ENCODE results near the gene FLVCR2.

Gene FLVCR2

GRCh38 chr14:75654127-75654732 is 75.8 kb downstream of the FLVCR2 start:
- H3K27me3 ChIP-seq (ENCODE audit: low read depth, low read length) = no peaks in the 10 kb centered on the region
- H3K27ac ChIP-seq (ENCODE audit: low read length) = no peak overlapping the region
- no peak overlapping the region for H3K4me3 ChIP-seq (ENCODE audit: low read depth in 1 of 2, low read length in 2 of 2)
- no peaks in the 10 kb centered on the region for H3K9me3 ChIP-seq (ENCODE audit: control insufficient read depth in 1 of 2, low read length in 2 of 2)
- peaks cover 36 to 40% of the 10 kb centered on the region in 2 donors for H3K36me3 ChIP-seq (ENCODE audit: control insufficient read depth in 1 of 2, insufficient read depth in 2 of 2, low read length in 2 of 2)
- H3K4me1 ChIP-seq (ENCODE audit: control insufficient read depth in 1 of 2, insufficient read depth in 2 of 2, low read length in 2 of 2) = no peaks in the 10 kb centered on the region

- Histone ChIP-seq H3K4me1 (ENCODE audit: control insufficient read depth in 1 of 2, insufficient read depth in 2 of 2, low read length in 2 of 2) (peaks cover 5 to 6% of the 10 kb centered on the region in 2 donors), H3K36me3 (ENCODE audit: control insufficient read depth in 1 of 2, insufficient read depth in 2 of 2, low read length in 2 of 2) (peaks cover 26 to 30% of the 10 kb centered on the region in 2 donors), H3K27ac (ENCODE audit: low read length) (no peak overlapping the region), H3K4me3 (ENCODE audit: low read depth in 1 of 2, low read length in 2 of 2) (no peak overlapping the region), H3K27me3 (ENCODE audit: low read depth, low read length) (no peaks in the 10 kb centered on the region), H3K9me3 (ENCODE audit: control insufficient read depth in 1 of 2, low read length in 2 of 2) (no peaks in the 10 kb centered on the region)
Measured at GRCh38 chr14:75655235-75655634, 76.8 kb downstream of the FLVCR2 start.

GRCh38 chr14:75657331-75657730 is 78.9 kb downstream of the FLVCR2 start:
- Histone ChIP-seq H3K27me3 (ENCODE audit: low read depth, low read length) (no peaks in the 10 kb centered on the region), H3K36me3 (ENCODE audit: control insufficient read depth in 1 of 2, insufficient read depth in 2 of 2, low read length in 2 of 2) (peaks cover 9 to 13% of the 10 kb centered on the region in 2 donors), H3K4me3 (ENCODE audit: low read depth in 1 of 2, low read length in 2 of 2) (no peak overlapping the region), H3K27ac (ENCODE audit: low read length) (no peak overlapping the region), H3K9me3 (ENCODE audit: control insufficient read depth in 1 of 2, low read length in 2 of 2) (no peaks in the 10 kb centered on the region), H3K4me1 (ENCODE audit: control insufficient read depth in 1 of 2, insufficient read depth in 2 of 2, low read length in 2 of 2) (peaks cover 5 to 14% of the 10 kb centered on the region in 2 donors)

GRCh38 chr14:75658957-75659356 is 80.5 kb downstream of the FLVCR2 start:
- Histone ChIP-seq H3K27ac (ENCODE audit: low read length) (no peak overlapping the region), H3K4me3 (ENCODE audit: low read depth in 1 of 2, low read length in 2 of 2) (no peak overlapping the region), H3K4me1 (ENCODE audit: control insufficient read depth in 1 of 2, insufficient read depth in 2 of 2, low read length in 2 of 2) (peaks cover 5 to 14% of the 10 kb centered on the region in 2 donors)

GRCh38 chr14:75660238-75660629 is 81.8 kb downstream of the FLVCR2 start:
- Histone ChIP-seq H3K4me1 (ENCODE audit: control insufficient read depth in 1 of 2, insufficient read depth in 2 of 2, low read length in 2 of 2) (peaks cover 5 to 14% of the 10 kb centered on the region in 2 donors), H3K36me3 (ENCODE audit: control insufficient read depth in 1 of 2, insufficient read depth in 2 of 2, low read length in 2 of 2) (peaks cover 2 to 9% of the 10 kb centered on the region in 2 donors), H3K9me3 (ENCODE audit: control insufficient read depth in 1 of 2, low read length in 2 of 2) (no peaks in the 10 kb centered on the region), H3K27me3 (ENCODE audit: low read depth, low read length) (no peaks in the 10 kb centered on the region), H3K27ac (ENCODE audit: low read length) (peak overlapping the region; percentile 74), H3K4me3 (ENCODE audit: low read depth in 1 of 2, low read length in 2 of 2) (peak overlapping the region; percentile 82 to 99)

More at GRCh38 chr14:75658957-75659356, 80.5 kb downstream of the FLVCR2 start:
- Histone ChIP-seq H3K27me3 (ENCODE audit: low read depth, low read length) (no peaks in the 10 kb centered on the region), H3K36me3 (ENCODE audit: control insufficient read depth in 1 of 2, insufficient read depth in 2 of 2, low read length in 2 of 2) (peaks cover 9 to 13% of the 10 kb centered on the region in 2 donors), H3K9me3 (ENCODE audit: control insufficient read depth in 1 of 2, low read length in 2 of 2) (no peaks in the 10 kb centered on the region)

GRCh38 chr14:75660630-75661498 is 82.4 kb downstream of the FLVCR2 start, which contains the start of the genes ERG28 and TTLL5:
Gene ERG28, minus strand, starts transcription at chr14:75660876. Its CDS starts 3,374 bp downstream, at chr14:75657502.
Gene TTLL5, plus strand, starts transcription at chr14:75661246. Its CDS starts 1,904 bp downstream, at chr14:75663150.
- Histone ChIP-seq H3K27me3 (ENCODE audit: low read depth, low read length) (no peaks in the 10 kb centered on the region), H3K9me3 (ENCODE audit: control insufficient read depth in 1 of 2, low read length in 2 of 2) (no peaks in the 10 kb centered on the region), H3K27ac (ENCODE audit: low read length) (peak within 1 kb of the TSS; percentile 74), H3K4me3 (ENCODE audit: low read depth in 1 of 2, low read length in 2 of 2) (peak within 1 kb of the TSS; percentile 82 to 99), H3K36me3 (ENCODE audit: control insufficient read depth in 1 of 2, insufficient read depth in 2 of 2, low read length in 2 of 2) (peaks cover 0 to 9% of the 10 kb centered on the region in 2 donors), H3K4me1 (ENCODE audit: control insufficient read depth in 1 of 2, insufficient read depth in 2 of 2, low read length in 2 of 2) (peaks cover 5 to 14% of the 10 kb centered on the region in 2 donors)

- peak overlapping the region; percentile 74 for H3K27ac ChIP-seq (ENCODE audit: low read length)
- peaks cover 0 to 3% of the 10 kb centered on the region in 2 donors for H3K36me3 ChIP-seq (ENCODE audit: control insufficient read depth in 1 of 2, insufficient read depth in 2 of 2, low read length in 2 of 2)
- no peaks in the 10 kb centered on the region for H3K9me3 ChIP-seq (ENCODE audit: control insufficient read depth in 1 of 2, low read length in 2 of 2)
- peak overlapping the region; percentile 82 to 99 for H3K4me3 ChIP-seq (ENCODE audit: low read depth in 1 of 2, low read length in 2 of 2)
- peaks cover 5 to 14% of the 10 kb centered on the region in 2 donors for H3K4me1 ChIP-seq (ENCODE audit: control insufficient read depth in 1 of 2, insufficient read depth in 2 of 2, low read length in 2 of 2)
- H3K27me3 ChIP-seq (ENCODE audit: low read depth, low read length) = no peaks in the 10 kb centered on the region
Measured at GRCh38 chr14:75661499-75661814, 83.0 kb downstream of the FLVCR2 start.

GRCh38 chr14:75662966-75663365 is 84.5 kb downstream of the FLVCR2 start:
- Histone ChIP-seq H3K9me3 (ENCODE audit: control insufficient read depth in 1 of 2, low read length in 2 of 2) (no peaks in the 10 kb centered on the region), H3K4me3 (ENCODE audit: low read depth in 1 of 2, low read length in 2 of 2) (no peak overlapping the region), H3K4me1 (ENCODE audit: control insufficient read depth in 1 of 2, insufficient read depth in 2 of 2, low read length in 2 of 2) (peaks cover 5 to 14% of the 10 kb centered on the region in 2 donors), H3K27me3 (ENCODE audit: low read depth, low read length) (no peaks in the 10 kb centered on the region), H3K27ac (ENCODE audit: low read length) (no peak overlapping the region), H3K36me3 (ENCODE audit: control insufficient read depth in 1 of 2, insufficient read depth in 2 of 2, low read length in 2 of 2) (no peaks in the 10 kb centered on the region)

- Histone ChIP-seq H3K27ac (ENCODE audit: low read length) (no peak overlapping the region), H3K4me1 (ENCODE audit: control insufficient read depth in 1 of 2, insufficient read depth in 2 of 2, low read length in 2 of 2) (no peaks in the 10 kb centered on the region), H3K4me3 (ENCODE audit: low read depth in 1 of 2, low read length in 2 of 2) (no peak overlapping the region), H3K27me3 (ENCODE audit: low read depth, low read length) (no peaks in the 10 kb centered on the region), H3K36me3 (ENCODE audit: control insufficient read depth in 1 of 2, insufficient read depth in 2 of 2, low read length in 2 of 2) (peaks cover 10 to 25% of the 10 kb centered on the region in 2 donors), H3K9me3 (ENCODE audit: control insufficient read depth in 1 of 2, low read length in 2 of 2) (no peaks in the 10 kb centered on the region)
Measured at GRCh38 chr14:75667099-75667765, 88.8 kb downstream of the FLVCR2 start.

- H3K9me3 ChIP-seq (ENCODE audit: control insufficient read depth in 1 of 2, low read length in 2 of 2) = no peaks in the 10 kb centered on the region
- no peak overlapping the region for H3K4me3 ChIP-seq (ENCODE audit: low read depth in 1 of 2, low read length in 2 of 2)
- peaks cover 10 to 40% of the 10 kb centered on the region in 2 donors for H3K36me3 ChIP-seq (ENCODE audit: control insufficient read depth in 1 of 2, insufficient read depth in 2 of 2, low read length in 2 of 2)
- H3K27ac ChIP-seq (ENCODE audit: low read length) = no peak overlapping the region
- H3K4me1 ChIP-seq (ENCODE audit: control insufficient read depth in 1 of 2, insufficient read depth in 2 of 2, low read length in 2 of 2) = no peaks in the 10 kb centered on the region
- H3K27me3 ChIP-seq (ENCODE audit: low read depth, low read length) = no peaks in the 10 kb centered on the region
Measured at GRCh38 chr14:75672605-75673192, 94.3 kb downstream of the FLVCR2 start.

All from muscle layer of duodenum (tissue), 2 donors.